AG09319 (cell line): ENCODE data around the gene TEX29.

Experiments used
- DNase-seq: peaks from one replicate; pipeline ENCODE4 v3.0.0-alpha.2; 2010; ENCODE audit warnings: low read depth; ENCODE audit errors: extremely low read depth
- CTCF ChIP-seq: IDR thresholded peaks from 2 replicates; pipeline ENCODE4 v1.5.1; 2011; ENCODE audit warnings: low read depth, mild to moderate bottlenecking, inconsistent platforms, low read length, moderate library complexity

The TEX29 gene

DNA sequence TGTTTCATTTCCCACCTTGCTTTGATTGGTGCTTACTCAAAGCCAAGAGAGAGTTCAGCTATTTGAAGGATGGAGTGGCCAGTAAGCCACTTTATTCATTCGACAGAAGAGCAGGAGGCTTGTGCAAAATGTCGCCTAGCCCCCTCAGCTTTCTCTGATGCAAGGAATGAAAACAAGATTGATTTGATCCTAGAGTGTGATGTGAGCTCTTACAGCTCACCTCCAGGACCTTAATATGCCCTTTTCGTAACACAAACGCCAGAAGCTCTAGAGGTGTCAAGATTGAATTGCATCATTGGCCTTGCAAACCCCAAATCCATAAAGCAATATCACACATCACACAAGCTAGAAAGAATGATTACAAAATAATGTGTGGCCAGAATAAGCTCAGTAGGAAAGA is 36.4 kb downstream of the TEX29 start:
- DNase-seq, result no peak
- TF ChIP-seq CTCF, result no peak

DNA sequence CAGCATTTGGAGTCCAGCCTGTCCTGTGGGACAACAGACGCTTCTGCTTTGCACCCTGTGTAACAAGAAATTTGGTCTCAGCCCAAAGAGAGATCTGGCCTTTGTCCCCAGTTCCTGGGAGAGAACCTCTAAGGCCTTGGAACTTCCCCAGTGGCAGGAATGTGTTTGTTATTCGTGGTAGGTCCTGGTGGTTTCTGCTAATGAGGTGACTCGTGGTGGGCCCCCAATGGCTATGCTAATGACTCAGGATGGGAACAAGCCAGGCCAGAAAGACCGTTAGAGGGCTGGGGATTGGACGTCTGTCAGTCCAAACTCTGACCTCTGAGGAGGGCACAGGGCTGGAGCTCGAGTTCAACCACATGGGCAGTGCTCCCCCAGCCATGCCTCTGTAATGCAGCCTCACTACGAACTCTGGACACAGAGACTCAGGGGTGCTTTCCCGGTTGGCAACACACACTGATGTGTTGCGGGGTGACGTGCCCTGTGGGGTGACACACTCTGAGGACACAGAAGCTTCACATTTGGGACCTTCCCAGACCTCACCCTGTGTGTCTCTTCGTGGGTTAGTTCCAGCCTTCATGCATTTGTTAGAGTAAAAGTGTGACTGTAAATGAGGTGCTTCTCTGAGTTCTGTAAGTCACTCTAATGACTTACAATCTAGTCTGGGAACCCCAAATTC is 38.9 kb downstream of the TEX29 start:
- TF ChIP-seq CTCF, result no peak
- no peak for DNase-seq

DNA sequence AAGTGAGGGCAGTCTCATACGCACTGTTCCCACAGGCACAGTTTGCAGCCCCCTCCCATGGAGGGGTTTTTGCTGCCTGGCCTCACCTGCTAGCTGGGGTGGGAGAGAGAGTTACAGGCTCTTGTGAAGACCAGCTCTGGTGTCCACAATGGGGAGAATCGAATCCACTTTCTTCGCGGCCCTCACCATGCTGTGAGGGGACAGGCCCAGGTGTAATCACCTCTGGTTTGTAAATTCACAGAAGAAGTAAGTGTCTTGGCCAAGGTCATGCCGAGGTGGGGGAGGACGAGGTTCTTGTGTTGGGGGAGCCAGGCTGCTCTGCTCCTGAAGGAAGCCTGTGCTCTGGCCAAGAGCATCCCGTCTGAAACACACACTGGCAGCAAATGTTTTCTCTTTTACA is 39.5 kb downstream of the TEX29 start:
- no peak for TF ChIP-seq CTCF

GRCh38 chr13:111360452-111360851 is 40.0 kb downstream of the TEX29 start:
- no peak for TF ChIP-seq CTCF
- DNase-seq, result no peak

More for the DNA sequence above, 39.5 kb downstream of the TEX29 start:
- DNase-seq, result no peak

DNA sequence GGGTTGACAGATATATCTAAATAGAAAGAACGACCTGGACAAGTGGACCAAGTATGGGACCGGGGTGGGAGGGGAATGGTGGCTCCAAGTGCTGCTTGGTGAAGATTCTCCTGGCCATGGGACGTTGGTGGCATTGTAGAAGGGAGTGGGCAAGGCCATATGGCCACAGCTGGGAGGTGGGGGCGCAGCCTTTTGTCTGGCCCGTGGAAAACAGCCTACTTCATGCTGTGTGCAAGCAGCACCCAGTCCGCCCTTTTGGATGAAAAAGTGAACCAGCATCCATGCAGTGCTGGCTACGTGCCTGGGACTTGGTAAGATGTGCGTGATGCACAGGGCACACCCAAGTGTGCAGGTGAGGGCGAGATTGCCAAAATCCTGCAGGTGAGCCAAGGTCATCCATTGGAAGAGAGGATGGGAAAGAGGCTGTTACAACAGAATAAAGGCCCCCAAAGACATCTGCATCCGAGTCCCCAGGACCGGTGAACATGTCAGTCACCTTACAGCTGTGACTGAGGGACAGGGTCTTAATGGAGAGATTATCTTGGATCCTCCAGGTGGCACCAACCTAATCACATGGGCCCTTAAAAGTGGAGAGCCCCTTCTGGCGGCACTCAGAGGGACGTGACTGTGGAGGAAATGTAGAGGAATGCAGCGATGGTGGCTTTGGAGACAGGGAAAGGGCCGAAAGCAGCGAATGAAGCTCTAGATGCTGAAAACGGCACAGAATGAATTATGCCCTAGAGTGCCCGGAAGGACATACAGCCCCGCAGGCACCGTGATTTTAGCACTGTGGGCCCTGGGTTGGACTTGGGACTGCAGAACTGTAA is 40.8 kb downstream of the TEX29 start:
- no peak for TF ChIP-seq CTCF
- DNase-seq, result no peak

DNA sequence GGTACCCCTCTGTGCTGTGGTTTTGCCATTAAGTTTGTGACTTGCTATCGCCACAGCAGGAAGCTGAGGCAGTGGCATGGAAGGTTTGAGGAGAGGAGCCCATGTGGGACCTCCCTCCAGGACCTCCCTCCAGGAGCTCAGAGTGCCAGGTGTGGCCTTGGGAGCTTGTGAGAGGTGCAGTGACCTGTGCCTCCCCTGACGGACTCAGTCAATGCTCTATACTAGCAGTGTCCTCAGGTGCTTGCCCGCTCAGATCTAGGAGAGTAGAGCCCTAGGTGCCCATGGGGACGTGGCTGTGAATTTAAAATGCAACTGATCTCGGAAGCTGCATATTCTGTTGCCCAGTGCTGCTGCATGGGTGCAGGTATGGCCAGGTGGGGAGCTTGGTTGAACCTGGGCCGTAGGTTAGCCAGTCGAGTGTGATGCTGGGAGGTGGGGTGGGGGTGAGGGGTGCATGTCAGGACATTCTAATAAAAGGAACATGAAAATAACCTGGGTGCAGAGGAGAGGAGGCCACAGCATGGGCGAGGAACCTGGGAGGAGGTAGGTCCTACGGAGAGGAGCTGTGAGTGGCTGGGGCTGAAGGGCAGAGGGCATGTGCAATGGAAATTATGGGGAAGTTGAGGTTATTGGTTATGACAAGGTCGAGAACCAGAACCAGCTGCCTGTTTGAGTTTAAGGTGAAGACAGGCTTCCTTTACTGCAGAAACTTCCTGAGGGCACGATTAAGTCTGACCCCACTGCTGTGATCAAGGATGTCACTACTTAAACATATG is 41.6 kb downstream of the TEX29 start:
- no peak for TF ChIP-seq CTCF
- no peak for DNase-seq
